Measurements from ENCODE around the gene HSPA1B.
A peak's percentile ranks its signal among the peaks of the same experiment; 100 is the strongest.
"Not testable (repeated sequence)": the region's sequence is repeated elsewhere in the genome, so short reads cannot be mapped to it uniquely, and the experiment has no call there.

The HSPA1B gene

DNA sequence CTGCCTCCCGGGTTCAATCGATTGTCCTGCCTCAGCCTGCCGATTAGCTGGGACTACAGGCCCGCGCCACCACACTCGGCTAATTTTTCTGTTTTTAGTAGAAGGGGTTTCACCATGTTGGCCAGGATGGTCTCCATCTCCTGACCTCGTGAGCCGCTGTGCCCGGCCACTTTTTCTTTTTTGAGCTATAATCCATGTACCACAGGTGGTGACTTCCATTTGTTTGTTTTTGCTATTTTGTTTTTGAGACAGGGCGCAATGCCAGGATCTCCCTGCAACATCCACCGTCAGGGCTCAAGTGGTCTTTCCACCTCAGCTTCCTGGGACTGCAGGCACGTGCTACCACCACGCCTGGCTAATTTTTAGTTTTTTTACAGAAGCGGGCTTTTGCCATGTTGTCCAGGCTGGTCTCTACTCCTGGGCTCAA, 8.5 kb downstream of the HSPA1B start:
- peak overlapping the region; percentile 93 for H3K4me3 ChIP-seq (ENCODE audit: low read depth, low read length)
- CTCF ChIA-PET, result interaction anchor here (1.1 to 2.2 kb wide), 5 partner anchors 9 to 158 kb away, joined by 3 to 5 read pairs (median 3); partner anchors contain the start of genes DDAH2 and MSH5
- TF ChIP-seq, protein P1, sequence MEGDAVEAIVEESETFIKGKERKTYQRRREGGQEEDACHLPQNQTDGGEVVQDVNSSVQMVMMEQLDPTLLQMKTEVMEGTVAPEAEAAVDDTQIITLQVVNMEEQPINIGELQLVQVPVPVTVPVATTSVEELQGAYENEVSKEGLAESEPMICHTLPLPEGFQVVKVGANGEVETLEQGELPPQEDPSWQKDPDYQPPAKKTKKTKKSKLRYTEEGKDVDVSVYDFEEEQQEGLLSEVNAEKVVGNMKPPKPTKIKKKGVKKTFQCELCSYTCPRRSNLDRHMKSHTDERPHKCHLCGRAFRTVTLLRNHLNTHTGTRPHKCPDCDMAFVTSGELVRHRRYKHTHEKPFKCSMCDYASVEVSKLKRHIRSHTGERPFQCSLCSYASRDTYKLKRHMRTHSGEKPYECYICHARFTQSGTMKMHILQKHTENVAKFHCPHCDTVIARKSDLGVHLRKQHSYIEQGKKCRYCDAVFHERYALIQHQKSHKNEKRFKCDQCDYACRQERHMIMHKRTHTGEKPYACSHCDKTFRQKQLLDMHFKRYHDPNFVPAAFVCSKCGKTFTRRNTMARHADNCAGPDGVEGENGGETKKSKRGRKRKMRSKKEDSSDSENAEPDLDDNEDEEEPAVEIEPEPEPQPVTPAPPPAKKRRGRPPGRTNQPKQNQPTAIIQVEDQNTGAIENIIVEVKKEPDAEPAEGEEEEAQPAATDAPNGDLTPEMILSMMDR (IDR thresholded peaks at IDR 0.05; ENCODE audit: insufficient read depth, low read length, missing control alignments), result no peak
- no peak for DNase-seq (ENCODE audit: low read depth, low spot score)
- POLR2A ChIA-PET, result interaction anchor here (0.7 to 1.8 kb wide), 6 partner anchors 9 to 1757 kb away, joined by 3 to 7 read pairs (median 4); partner anchors contain the start of genes HSPA1B, NEU1 and NFKBIL1

DNA sequence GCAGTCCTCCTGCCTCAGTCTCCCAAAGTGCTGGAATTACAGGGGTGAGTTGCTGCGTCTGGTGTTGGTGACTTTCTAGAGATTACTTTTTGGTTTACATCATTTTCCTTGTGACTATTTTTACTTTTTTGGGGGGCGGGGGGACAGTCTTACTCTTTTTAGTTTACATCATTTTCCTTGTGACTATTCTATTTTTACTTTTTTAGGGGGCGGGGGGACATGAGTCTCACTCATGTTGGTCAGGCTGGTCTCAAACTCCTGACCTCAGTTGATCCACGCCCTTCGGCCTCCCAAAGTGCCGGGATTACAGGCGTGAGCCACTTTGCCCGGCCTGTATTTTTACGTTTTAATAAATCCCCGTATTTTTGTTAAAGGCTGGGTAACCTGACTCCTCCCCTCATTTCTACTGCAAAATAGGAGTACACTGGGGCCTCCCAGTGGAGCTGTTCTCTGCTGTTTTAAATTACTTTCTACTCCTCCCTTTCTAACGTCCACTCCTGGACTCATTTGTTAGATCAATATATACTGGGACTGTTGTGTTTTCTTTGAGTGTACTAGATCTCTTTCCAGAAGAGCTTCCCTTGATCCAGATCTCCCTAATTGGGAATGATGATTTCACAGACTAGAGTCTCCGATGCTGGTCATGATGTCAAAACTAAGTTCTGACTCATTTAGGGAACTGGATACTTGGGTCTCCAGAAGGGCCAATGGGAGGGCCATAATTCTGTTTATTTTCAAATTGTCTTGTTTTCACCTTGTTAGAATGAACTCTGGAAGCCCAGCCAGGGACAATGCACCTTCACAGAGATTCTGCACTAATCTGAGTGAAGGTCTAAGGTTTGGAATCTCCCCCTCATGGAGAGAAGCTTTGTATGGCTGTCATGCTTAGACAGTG, 9.2 kb downstream of the HSPA1B start:
- no peak for DNase-seq (ENCODE audit: low read depth, low spot score)
- CTCF ChIA-PET, result interaction anchor here (0.8 to 2.2 kb wide), 7 partner anchors 9 to 159 kb away, joined by 3 to 5 read pairs (median 3); partner anchors contain the start of genes HSPA1B and MSH5
- TF ChIP-seq, protein P1 (IDR thresholded peaks at IDR 0.05; ENCODE audit: insufficient read depth, low read length, missing control alignments), result no peak
- POLR2A ChIA-PET, result interaction anchor here (1.0 to 1.8 kb wide), 5 partner anchors 8 to 289 kb away, joined by 3 to 7 read pairs (median 4); partner anchors contain the start of genes HSPA1B, NEU1 and NFKBIL1
- H3K4me3 ChIP-seq (ENCODE audit: low read depth, low read length), result peak overlapping the region; percentile 93

DNA sequence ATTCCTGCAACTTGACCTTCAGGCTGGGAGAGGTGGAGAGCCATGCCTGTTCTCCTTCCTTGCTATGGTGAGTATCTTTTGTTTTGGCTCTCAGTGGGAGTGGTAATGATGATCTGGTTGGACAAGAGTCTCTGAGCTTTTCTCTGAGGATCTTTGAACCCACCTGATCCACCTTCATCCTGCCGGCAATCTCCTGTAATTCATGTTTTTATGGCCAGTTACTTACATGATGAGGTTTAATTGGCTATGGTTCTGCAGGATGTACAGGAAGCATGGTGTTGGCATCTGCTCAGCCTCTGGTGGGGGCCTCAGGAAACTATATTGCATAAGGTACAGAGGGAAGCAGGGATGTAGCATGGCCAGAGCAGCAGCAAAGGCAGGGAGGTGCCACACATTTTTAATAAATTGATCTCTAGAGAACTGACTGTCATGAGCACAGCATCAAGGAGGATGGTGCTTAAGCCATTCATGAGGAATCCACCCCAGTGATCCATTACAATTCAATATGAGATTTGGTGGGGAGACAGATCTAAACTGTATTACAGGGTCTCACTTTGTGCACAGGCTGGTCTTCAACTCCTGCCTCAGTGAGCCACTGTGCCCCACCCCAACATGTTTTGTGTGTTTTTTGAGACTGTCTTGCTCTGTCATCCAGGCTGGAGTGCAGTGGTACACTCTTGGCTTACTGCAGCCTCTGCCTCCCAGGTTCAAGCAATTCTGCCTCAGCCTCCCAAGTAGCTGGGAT, 10.0 kb downstream of the HSPA1B start:
- TF ChIP-seq, protein P1 (IDR thresholded peaks at IDR 0.05; ENCODE audit: insufficient read depth, low read length, missing control alignments), result no peak
- POLR2A ChIA-PET, result interaction anchor here (0.6 to 3.1 kb wide), 7 partner anchors 7 to 134 kb away, joined by 3 to 11 read pairs (median 4); partner anchors contain the start of genes DDAH2 and NEU1
- H3K4me3 ChIP-seq (ENCODE audit: low read depth, low read length), result peak overlapping the region; percentile 93
- DNase-seq (ENCODE audit: low read depth, low spot score), result no peak
- CTCF ChIA-PET, result interaction anchor here (0.8 to 2.9 kb wide), 11 partner anchors 7 to 160 kb away, joined by 3 to 8 read pairs (median 4); partner anchors contain the start of genes LY6G5C and MSH5

GRCh38 chr6:31838114-31838553, 10.6 kb downstream of the HSPA1B start:
- CTCF ChIA-PET, result interaction anchor here (1.1 to 2.9 kb wide), 6 partner anchors 8 to 158 kb away, joined by 3 to 8 read pairs (median 5); partner anchors contain the start of genes LSM2 and LY6G5C
- POLR2A ChIA-PET, result interaction anchor here (0.6 to 3.1 kb wide), 5 partner anchors 8 to 109 kb away, joined by 3 to 11 read pairs (median 6); partner anchors contain the start of genes DDAH2 and NEU1
- not testable (repeated sequence) for DNase-seq (ENCODE audit: low read depth, low spot score)
- H3K4me3 ChIP-seq (ENCODE audit: low read depth, low read length), result peak overlapping the region; percentile 93

DNA sequence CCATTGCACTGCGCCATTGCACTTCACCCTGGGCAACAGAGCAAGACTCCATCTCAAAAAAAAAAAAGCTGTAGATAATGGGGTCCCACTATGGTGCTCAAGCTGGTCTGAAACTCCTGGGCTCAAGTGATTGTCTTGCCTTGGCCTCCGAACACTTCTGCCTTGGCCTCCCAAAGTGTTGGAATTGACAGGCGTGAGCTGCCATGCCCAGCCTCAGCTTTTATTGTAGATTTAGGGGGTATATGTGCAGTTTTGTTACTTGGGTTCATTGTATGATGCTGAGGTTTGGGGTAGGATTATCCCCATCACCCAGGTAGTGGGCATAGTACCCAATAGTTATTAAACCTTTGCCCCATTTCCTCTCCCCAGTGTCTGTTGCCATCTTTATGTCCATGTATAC, 11.4 kb downstream of the HSPA1B start:
- ChIA-PET CTCF (interaction anchor here (1.1 to 2.9 kb wide), 11 partner anchors 8 to 280 kb away, joined by 3 to 8 read pairs (median 3); partner anchors contain the start of genes LSM2 and LY6G5C), POLR2A (interaction anchor here (0.6 to 3.1 kb wide), 5 partner anchors 9 to 109 kb away, joined by 3 to 11 read pairs (median 6); partner anchors contain the start of genes DDAH2, HSPA1B and NEU1)
- H3K4me3 ChIP-seq (ENCODE audit: low read depth, low read length), result 0 out of 2 replicates have a peak overlapping the region, but pooled peaks have one; percentile 1
- TF ChIP-seq, protein P1 (IDR thresholded peaks at IDR 0.05; ENCODE audit: insufficient read depth, low read length, missing control alignments), result no peak
- DNase-seq (ENCODE audit: low read depth, low spot score), result no peak

DNA sequence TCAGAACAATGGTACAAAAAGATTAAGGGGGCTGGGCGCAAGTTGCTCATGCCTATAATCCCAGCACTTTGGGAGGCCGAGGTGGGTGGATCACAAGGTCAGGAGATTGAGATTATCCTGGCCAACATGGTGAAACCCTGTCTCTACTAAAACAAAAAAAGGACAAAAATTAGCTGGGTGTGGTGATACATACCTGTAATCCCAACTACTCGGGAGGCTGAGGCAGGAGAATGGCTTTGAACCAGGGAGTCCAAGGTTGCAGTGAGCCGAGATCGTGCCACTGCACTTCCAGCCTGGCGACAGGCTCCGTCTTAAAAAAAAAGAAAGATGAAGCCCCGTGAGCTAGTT, 12.2 kb downstream of the HSPA1B start:
- ChIA-PET POLR2A (interaction anchor here (0.6 to 3.1 kb wide), 3 partner anchors 12 to 110 kb away, joined by 3 to 11 read pairs (median 10); partner anchors contain the start of genes DDAH2, HSPA1B and NEU1), CTCF (interaction anchor here (1.1 to 2.9 kb wide), 7 partner anchors 10 to 279 kb away, joined by 3 to 8 read pairs (median 3); partner anchors contain the start of gene LY6G5C)
- H3K4me3 ChIP-seq (ENCODE audit: low read depth, low read length); DNase-seq (ENCODE audit: low read depth, low spot score): not testable (repeated sequence)
